ENCODE data around the gene HTRA3.

DNA sequence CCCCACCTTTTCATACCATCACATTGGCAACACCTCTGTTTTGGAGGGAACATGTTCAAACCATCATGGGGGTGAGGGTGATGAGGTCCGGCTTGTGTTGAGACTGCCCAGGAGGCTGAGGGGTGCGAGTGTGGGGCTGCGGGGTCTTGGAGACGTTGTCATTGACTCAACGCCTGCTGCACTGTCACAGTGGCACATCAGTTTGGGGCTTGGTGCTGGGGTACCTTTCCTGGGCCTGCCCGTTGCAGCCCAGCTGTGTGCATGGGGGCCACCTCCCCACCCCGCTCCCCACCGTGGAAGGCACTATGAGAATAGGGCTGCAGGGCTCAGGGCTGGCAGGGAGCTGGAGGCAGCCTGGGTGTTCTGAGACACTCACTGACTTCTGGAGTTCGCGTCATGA is 2.3 kb downstream of the HTRA3 start:
- no peak for TF ChIP-seq CTCF (conservative IDR thresholded peaks at IDR 0.05; ENCODE audit: low read length)
- no peak for TF ChIP-seq EZH2phosphoT487 (IDR thresholded peaks at IDR 0.05; ENCODE audit: borderline replicate concordance, low read depth, low read length)
